ENCODE data around the gene PPFIA1.

PPFIA1 gene

DNA sequence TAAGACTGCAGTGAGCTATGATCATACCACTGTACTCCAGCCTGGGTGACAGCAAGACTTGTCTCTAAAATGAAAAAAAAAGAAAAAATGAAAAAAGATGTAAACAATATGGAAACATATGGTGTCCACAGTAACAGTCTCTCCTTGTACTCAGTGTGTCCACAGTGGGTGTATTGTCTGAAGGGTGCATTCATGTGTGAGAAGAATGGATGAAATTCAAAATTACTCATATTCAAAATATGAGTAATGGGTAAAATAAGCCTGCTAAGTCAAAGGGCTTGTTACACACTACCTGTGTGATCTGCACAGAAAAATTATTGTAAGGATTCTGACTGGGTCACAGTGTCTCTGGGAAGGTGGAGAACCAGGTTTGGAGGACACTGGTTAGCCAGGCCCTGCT is 26.9 kb downstream of the PPFIA1 start:
- H3K4me3 ChIP-seq (ENCODE audit: insufficient read depth, low read length, poor library complexity, severe bottlenecking): no peak overlapping the region
- peaks cover 24% of the 10 kb centered on the region; the same call in 1 of the 2 replicates for H3K79me2 ChIP-seq (ENCODE audit: insufficient read depth, low read length)
- H3K27ac ChIP-seq (ENCODE audit: low read depth, low read length): no peak overlapping the region
- H3K9me2 ChIP-seq (replicated peaks; ENCODE audit: insufficient read depth, low read length): no peaks in the 10 kb centered on the region
- no peaks in the 10 kb centered on the region for H3F3A ChIP-seq (ENCODE audit: insufficient read depth)
- TF ChIP-seq, protein P1, sequence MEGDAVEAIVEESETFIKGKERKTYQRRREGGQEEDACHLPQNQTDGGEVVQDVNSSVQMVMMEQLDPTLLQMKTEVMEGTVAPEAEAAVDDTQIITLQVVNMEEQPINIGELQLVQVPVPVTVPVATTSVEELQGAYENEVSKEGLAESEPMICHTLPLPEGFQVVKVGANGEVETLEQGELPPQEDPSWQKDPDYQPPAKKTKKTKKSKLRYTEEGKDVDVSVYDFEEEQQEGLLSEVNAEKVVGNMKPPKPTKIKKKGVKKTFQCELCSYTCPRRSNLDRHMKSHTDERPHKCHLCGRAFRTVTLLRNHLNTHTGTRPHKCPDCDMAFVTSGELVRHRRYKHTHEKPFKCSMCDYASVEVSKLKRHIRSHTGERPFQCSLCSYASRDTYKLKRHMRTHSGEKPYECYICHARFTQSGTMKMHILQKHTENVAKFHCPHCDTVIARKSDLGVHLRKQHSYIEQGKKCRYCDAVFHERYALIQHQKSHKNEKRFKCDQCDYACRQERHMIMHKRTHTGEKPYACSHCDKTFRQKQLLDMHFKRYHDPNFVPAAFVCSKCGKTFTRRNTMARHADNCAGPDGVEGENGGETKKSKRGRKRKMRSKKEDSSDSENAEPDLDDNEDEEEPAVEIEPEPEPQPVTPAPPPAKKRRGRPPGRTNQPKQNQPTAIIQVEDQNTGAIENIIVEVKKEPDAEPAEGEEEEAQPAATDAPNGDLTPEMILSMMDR (IDR thresholded peaks at IDR 0.05; ENCODE audit: insufficient read depth, low read length, poor library complexity, severe bottlenecking): no peak
- no peak for TF ChIP-seq EZH2phosphoT487 (conservative IDR thresholded peaks at IDR 0.05; ENCODE audit: low read length)
- no peaks in the 10 kb centered on the region for H3K36me3 ChIP-seq (ENCODE audit: low read length)
- 0 out of 2 replicates have a peak, but pooled peaks cover 5% of the 10 kb centered on the region for H4K20me1 ChIP-seq (ENCODE audit: low read depth, low read length)
- H3K9me3 ChIP-seq (ENCODE audit: insufficient read depth, low read length): no peaks in the 10 kb centered on the region
- H3K27me3 ChIP-seq (ENCODE audit: low read length): no peaks in the 10 kb centered on the region
- no peak overlapping the region for H3K9ac ChIP-seq (ENCODE audit: low read length)
- no peak overlapping the region for H2AFZ ChIP-seq (ENCODE audit: low read depth, low read length, severe bottlenecking)
- H3K4me2 ChIP-seq (ENCODE audit: low read depth, low read length, poor library complexity, severe bottlenecking): no peak overlapping the region

DNA sequence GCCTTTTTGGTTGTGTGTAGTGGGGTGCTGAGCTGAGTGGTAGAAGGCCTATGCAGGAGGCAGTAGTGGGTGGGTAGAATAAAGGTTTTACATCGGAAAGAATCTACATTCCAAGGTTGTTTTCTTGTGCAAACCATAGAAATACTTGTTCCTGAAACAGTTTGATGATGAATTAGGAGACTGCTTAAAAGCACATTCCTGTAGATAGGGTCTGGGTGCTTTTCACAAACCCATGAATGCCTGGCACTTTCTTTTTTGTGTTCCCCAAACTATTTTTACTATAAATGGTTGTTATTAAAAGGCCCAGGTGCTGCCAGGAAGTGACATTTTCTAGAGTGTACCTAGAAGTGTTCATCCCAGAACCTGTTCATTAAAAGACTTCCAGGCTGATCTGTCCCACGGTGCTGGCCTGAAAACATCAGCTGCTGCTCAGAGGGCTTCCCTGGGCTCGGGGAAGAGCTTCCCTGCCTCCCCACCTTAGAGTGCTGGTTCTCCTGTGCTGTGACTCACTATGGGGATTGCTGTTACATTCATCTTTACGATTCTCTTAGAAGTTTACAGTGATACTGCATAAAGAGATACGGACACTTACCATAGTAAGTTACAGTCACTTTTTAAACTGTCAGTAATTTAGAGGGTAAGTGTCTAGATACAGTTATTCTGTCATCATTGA is 27.9 kb downstream of the PPFIA1 start:
- Histone ChIP-seq H3K36me3 (ENCODE audit: low read length) (no peaks in the 10 kb centered on the region), H3K9me2 (replicated peaks; ENCODE audit: insufficient read depth, low read length) (no peaks in the 10 kb centered on the region), H2AFZ (ENCODE audit: low read depth, low read length, severe bottlenecking) (no peak overlapping the region), H3K27me3 (ENCODE audit: low read length) (no peaks in the 10 kb centered on the region), H3K9me3 (ENCODE audit: insufficient read depth, low read length) (no peaks in the 10 kb centered on the region), H3K27ac (ENCODE audit: low read depth, low read length) (no peak overlapping the region), H3F3A (ENCODE audit: insufficient read depth) (no peaks in the 10 kb centered on the region), H3K4me2 (ENCODE audit: low read depth, low read length, poor library complexity, severe bottlenecking) (no peak overlapping the region), H4K20me1 (ENCODE audit: low read depth, low read length) (0 out of 2 replicates have a peak, but pooled peaks cover 5% of the 10 kb centered on the region), H3K9ac (ENCODE audit: low read length) (no peak overlapping the region), H3K79me2 (ENCODE audit: insufficient read depth, low read length) (peaks cover 24% of the 10 kb centered on the region; the same call in 1 of the 2 replicates), H3K4me3 (ENCODE audit: insufficient read depth, low read length, poor library complexity, severe bottlenecking) (no peak overlapping the region)
- TF ChIP-seq, protein P1 (IDR thresholded peaks at IDR 0.05; ENCODE audit: insufficient read depth, low read length, poor library complexity, severe bottlenecking): no peak
- TF ChIP-seq EZH2phosphoT487 (conservative IDR thresholded peaks at IDR 0.05; ENCODE audit: low read length): no peak

DNA sequence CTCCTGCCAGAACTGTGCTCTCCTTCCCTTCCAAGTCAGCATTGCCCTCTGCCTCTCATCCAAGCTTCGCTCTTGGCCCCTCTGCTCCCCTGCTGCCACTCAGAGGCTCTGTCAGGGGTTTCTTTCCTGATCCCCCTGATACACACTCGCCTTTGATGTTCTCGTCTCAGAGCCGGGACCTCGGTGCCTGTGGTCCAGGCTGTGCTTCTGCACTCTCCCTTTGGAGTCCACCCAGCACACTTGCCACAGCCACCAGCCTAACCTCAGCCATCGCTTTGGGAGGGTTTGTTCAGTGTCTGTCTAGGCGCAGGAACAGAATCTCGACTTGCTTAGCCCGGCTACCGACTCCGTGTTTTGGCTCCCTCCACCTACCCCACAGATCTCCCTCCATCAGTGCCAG is 29.1 kb downstream of the PPFIA1 start:
- H3K9me2 ChIP-seq (replicated peaks; ENCODE audit: insufficient read depth, low read length): no peaks in the 10 kb centered on the region
- H3K4me3 ChIP-seq (ENCODE audit: insufficient read depth, low read length, poor library complexity, severe bottlenecking): no peak overlapping the region
- no peak overlapping the region for H3K9ac ChIP-seq (ENCODE audit: low read length)
- H3K9me3 ChIP-seq (ENCODE audit: insufficient read depth, low read length): no peaks in the 10 kb centered on the region
- H3F3A ChIP-seq (ENCODE audit: insufficient read depth): no peaks in the 10 kb centered on the region
- H3K27ac ChIP-seq (ENCODE audit: low read depth, low read length): no peak overlapping the region
- no peak overlapping the region for H2AFZ ChIP-seq (ENCODE audit: low read depth, low read length, severe bottlenecking)
- peaks cover 5% of the 10 kb centered on the region; the same call in 1 of the 2 replicates for H4K20me1 ChIP-seq (ENCODE audit: low read depth, low read length)
- no peaks in the 10 kb centered on the region for H3K36me3 ChIP-seq (ENCODE audit: low read length)
- TF ChIP-seq EZH2phosphoT487 (conservative IDR thresholded peaks at IDR 0.05; ENCODE audit: low read length): no peak
- TF ChIP-seq, protein P1 (IDR thresholded peaks at IDR 0.05; ENCODE audit: insufficient read depth, low read length, poor library complexity, severe bottlenecking): no peak
- H3K27me3 ChIP-seq (ENCODE audit: low read length): no peaks in the 10 kb centered on the region
- peaks cover 30% of the 10 kb centered on the region; the same call in 1 of the 2 replicates for H3K79me2 ChIP-seq (ENCODE audit: insufficient read depth, low read length)
- H3K4me2 ChIP-seq (ENCODE audit: low read depth, low read length, poor library complexity, severe bottlenecking): no peak overlapping the region
